A673 (cell line): ENCODE results near the gene ANKRD13B. TPM values are rescaled to one million over a fixed set of nuclear protein-coding genes. Genes with fewer than 3 reads are reported as not detected.

Source experiments
- BruUV-seq: library from RNA; stranded (reverse); fragments of 400-500 nt; replicated peaks from 2 replicates; lab custom pipeline; 2021; lab: Mats Ljungman, UMichigan
- CTCF ChIA-PET: fragments of 300-600 bp; sonication (Branson Sonifier 250); formaldehyde crosslinking; loops from one replicate; lab custom pipeline; 2022; ENCODE audit warnings: antibody characterized with exemption; lab: Charles Lee
- POLR2A ChIA-PET: fragments of 300-600 bp; sonication (Branson Sonifier 250); formaldehyde crosslinking; loops from one replicate; lab custom pipeline; 2022; ENCODE audit warnings: antibody characterized with exemption; ENCODE audit not compliant: low non-redundant PET; lab: Charles Lee
- DNase-seq: peaks from one replicate; pipeline ENCODE4 v3.0.0-alpha.2; 2015; ENCODE audit warnings: low spot score
- H3K27ac ChIP-seq: fragments of 200-600 bp; sonication (generic); 2 replicates; pipeline ENCODE4 v1.5.1; 2016; ENCODE audit warnings: mixed run types, low read depth, mild to moderate bottlenecking, mixed read lengths, antibody characterized with exemption, low read length; ENCODE audit not compliant: poor library complexity, severe bottlenecking
- H3K27me3 ChIP-seq: fragments of 200-600 bp; sonication (generic); replicated peaks from 2 replicates; pipeline ENCODE4 v1.6.1; 2017; ENCODE audit warnings: mixed run types, low read depth, mild to moderate bottlenecking, mixed read lengths, antibody characterized with exemption, low read length; ENCODE audit not compliant: insufficient read depth, poor library complexity
- H3K36me3 ChIP-seq: fragments of 200-600 bp; sonication (generic); 2 replicates; pipeline ENCODE4 v1.6.1; 2016; ENCODE audit warnings: mixed run types, mild to moderate bottlenecking, mixed read lengths, antibody characterized with exemption, low read length; ENCODE audit not compliant: insufficient read depth, poor library complexity, severe bottlenecking
- H3K4me1 ChIP-seq: fragments of 200-600 bp; sonication (generic); 2 replicates; pipeline ENCODE4 v1.6.1; 2017; ENCODE audit warnings: mixed run types, mild to moderate bottlenecking, mixed read lengths, antibody characterized with exemption, low read length; ENCODE audit not compliant: insufficient read depth, poor library complexity, severe bottlenecking
- H3K4me3 ChIP-seq: fragments of 200-600 bp; sonication (generic); 2 replicates; pipeline ENCODE4 v1.5.1; 2016; ENCODE audit warnings: low read depth, mixed run types, mild to moderate bottlenecking, mixed read lengths, low read length; ENCODE audit not compliant: poor library complexity, severe bottlenecking
- H3K9me3 ChIP-seq: fragments of 200-600 bp; sonication (generic); 2 replicates; pipeline ENCODE4 v1.6.1; 2016; ENCODE audit warnings: mixed run types, low read depth, mild to moderate bottlenecking, mixed read lengths, antibody characterized with exemption, low read length; ENCODE audit not compliant: poor library complexity, severe bottlenecking
- CTCF ChIP-seq: fragments of 300-800, 200-600 bp; sonication (generic); conservative IDR thresholded peaks from 2 replicates; pipeline ENCODE4 v1.5.1; 2017; ENCODE audit warnings: low read depth, mild to moderate bottlenecking, antibody characterized with exemption, low read length, moderate library complexity, mixed read lengths
- EZH2 ChIP-seq: fragments of 200-600 bp; sonication (generic); IDR thresholded peaks from 2 replicates; pipeline ENCODE4 v1.6.1; 2017; ENCODE audit warnings: borderline replicate concordance, low read depth, mild to moderate bottlenecking, mixed read lengths, antibody characterized with exemption, low read length; ENCODE audit not compliant: poor library complexity, severe bottlenecking
- intact Hi-C: fragments of 100-400 bp; cut with micrococcal nuclease; formaldehyde crosslinking; loops from one replicate; pipeline ENCODE4 v1.10.0; 2022; ENCODE audit not compliant: unreplicated experiment
- total RNA-seq: library from RNA; stranded (reverse); gene quantifications from 2 replicates; pipeline ENCODE4 v1.2.3, GENCODE V29; 2021

ANKRD13B gene
- total RNA-seq, 1 experiment from 2014 or later = 81.5 TPM

DNA sequence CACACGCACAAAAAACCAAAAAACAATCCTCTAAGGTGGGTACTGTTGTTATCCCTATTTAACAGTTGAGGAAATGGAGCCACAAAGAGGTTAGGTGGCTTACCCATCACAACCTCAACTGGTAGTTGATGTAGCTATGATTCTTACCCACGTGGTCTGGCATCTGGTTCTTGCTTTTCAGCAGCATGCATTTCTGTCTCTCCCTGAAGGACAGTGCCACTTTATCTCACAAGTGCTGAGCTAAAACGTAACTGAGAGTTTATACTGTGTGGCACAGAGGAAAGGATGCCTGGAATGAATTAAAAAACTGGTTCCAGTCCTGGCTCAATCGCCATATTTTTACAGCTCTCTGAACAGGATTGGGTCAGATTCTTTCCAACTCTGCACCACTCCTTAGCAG is 31.7 kb downstream of the ANKRD13B start:
- POLR2A ChIA-PET = interaction anchor here (0.6 kb wide), 1 partner anchor 59 kb away, joined by 8 read pairs; no protein-coding TSS in a partner anchor

GRCh38 chr17:29625037-29625750 is 32.3 kb downstream of the ANKRD13B start:
- Histone ChIP-seq H3K9me3 (no peaks in the 10 kb centered on the region), H3K36me3 (no peaks in the 10 kb centered on the region), H3K27ac (no peak overlapping the region), H3K4me3 (no peak overlapping the region), H3K27me3 (no peaks in the 10 kb centered on the region), H3K4me1 (peaks cover 24% of the 10 kb centered on the region)
- peak; percentile 64 for DNase-seq
- intact Hi-C loops = loop anchor here (10.0 kb wide), 1 partner anchor 60 kb away; the partner anchor contains the start of genes ABHD15 and TP53I13
- ChIA-PET CTCF (interaction anchor here (1.1 kb wide), 1 partner anchor 15 kb away, joined by 7 read pairs; no protein-coding TSS in a partner anchor), POLR2A (no interaction called here)
- no peak for TF ChIP-seq EZH2
- peak; percentile 22; the same call in 1 of the 2 replicates for TF ChIP-seq CTCF
- no TSS peak for BruUV-seq

More for the DNA sequence above, 31.7 kb downstream of the ANKRD13B start:
- Histone ChIP-seq H3K4me3 (no peak overlapping the region), H3K4me1 (peaks cover 29% of the 10 kb centered on the region), H3K9me3 (no peaks in the 10 kb centered on the region), H3K27ac (no peak overlapping the region), H3K27me3 (no peaks in the 10 kb centered on the region), H3K36me3 (no peaks in the 10 kb centered on the region)
- TF ChIP-seq EZH2 = no peak
- no peak for TF ChIP-seq CTCF
- BruUV-seq = no TSS peak
- DNase-seq = no peak
- CTCF ChIA-PET = interaction anchor here (1.1 kb wide), 1 partner anchor 15 kb away, joined by 7 read pairs; no protein-coding TSS in a partner anchor
- intact Hi-C loops = loop anchor here (10.0 kb wide), 1 partner anchor 60 kb away; the partner anchor contains the start of genes ABHD15 and TP53I13

DNA sequence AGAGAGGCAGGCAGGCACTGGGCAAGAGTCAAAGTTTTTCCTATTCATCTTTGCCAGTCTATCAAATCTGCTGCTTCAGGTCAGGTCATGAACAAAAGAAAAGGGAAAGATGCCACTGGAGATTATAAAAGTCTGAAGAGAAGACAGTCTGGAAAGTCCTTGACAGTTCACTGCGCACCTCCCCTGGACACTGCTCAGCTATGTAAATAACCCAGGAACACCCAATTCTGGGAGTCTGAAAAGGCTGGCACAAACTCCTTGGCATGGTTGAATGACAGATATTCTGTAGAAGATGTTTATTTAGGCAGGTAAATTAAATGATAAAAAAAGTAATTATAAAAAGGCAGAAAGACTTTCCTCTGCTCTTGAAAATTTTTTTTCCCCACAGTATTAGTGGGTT is 35.0 kb downstream of the ANKRD13B start:
- Histone ChIP-seq H3K4me1 (peaks cover 5% of the 10 kb centered on the region), H3K27me3 (no peaks in the 10 kb centered on the region), H3K9me3 (no peaks in the 10 kb centered on the region), H3K27ac (no peak overlapping the region), H3K4me3 (no peak overlapping the region), H3K36me3 (peaks cover 19% of the 10 kb centered on the region)
- BruUV-seq = no TSS peak
- intact Hi-C loops = loop anchor here (10.0 kb wide), 1 partner anchor 63 kb away; the partner anchor contains the start of genes ABHD15 and TP53I13
- no peak for DNase-seq
- ChIA-PET CTCF (no interaction called here), POLR2A (no interaction called here)
- TF ChIP-seq EZH2 = no peak
- TF ChIP-seq CTCF = no peak
